Measurements from ENCODE around the gene FHOD1. TPM values are rescaled to one million over a fixed set of nuclear protein-coding genes. Genes with fewer than 3 reads are reported as not detected.
A peak's percentile ranks its signal among the peaks of the same experiment; 100 is the strongest.

FHOD1 gene
- total and polyA plus RNA-seq, 10 of the 15 experiments (the other 5 are each of a cell fraction or from before 2014, with no cell fraction given) = 8.9 to 65.7 (median 18.1) TPM

GRCh38 chr16:67185651-67186134, 61.6 kb downstream of the FHOD1 start:
- no peak overlapping the region for H2AFZ ChIP-seq (ENCODE audit: control insufficient read depth, low read depth, low read length)
- in situ Hi-C loops (cut with MboI) = no loop called here
- CTCF ChIA-PET = interaction anchor here (0.5 to 2.9 kb wide), 32 partner anchors 9 to 235 kb away, joined by 3 to 34 read pairs (median 4); partner anchors contain the start of genes B3GNT9, CBFB, FBXL8 and NOL3
- no peak overlapping the region for H3K4me2 ChIP-seq (ENCODE audit: control insufficient read depth, insufficient read depth)
- POLR2A ChIA-PET = interaction anchor here (1.0 to 1.2 kb wide), 3 partner anchors 25 to 172 kb away, joined by 3 to 6 read pairs (median 3); partner anchors contain the start of genes FBXL8, TMEM208 and TRADD
- H3K79me2 ChIP-seq (ENCODE audit: control insufficient read depth, insufficient read depth, low read length) = peaks cover 5% of the 10 kb centered on the region
- H4K20me1 ChIP-seq (ENCODE audit: control insufficient read depth, insufficient read depth) = no peaks in the 10 kb centered on the region
- no TSS peak for BruUV-seq (replicated peaks)
- no peak overlapping the region for H3K27ac ChIP-seq (ENCODE audit: control insufficient read depth, insufficient read depth)
- FAIRE-seq = no peak
- no peaks in the 10 kb centered on the region for H3K36me3 ChIP-seq (ENCODE audit: control insufficient read depth in 2 of 2, insufficient read depth in 2 of 2, low read length in 1 of 2)
- no peaks in the 10 kb centered on the region for H3K9me3 ChIP-seq (replicated peaks; ENCODE audit: control insufficient read depth, insufficient read depth, low read length)
- H3K4me1 ChIP-seq (ENCODE audit: control insufficient read depth, insufficient read depth, low read length) = peaks cover 4% of the 10 kb centered on the region
- DNase-seq (ENCODE audit: low read depth, low spot score) = no peak
- SMC1A ChIA-PET (ENCODE audit: uncharacterized antibody, unreplicated experiment) = interaction anchor here (0.9 to 1.7 kb wide), 6 partner anchors 11 to 211 kb away, joined by 3 to 9 read pairs (median 6); no protein-coding TSS in a partner anchor
- H3K27me3 ChIP-seq (replicated peaks in 1 of 2; ENCODE audit: control insufficient read depth in 2 of 2, insufficient read depth in 2 of 2, low read length in 1 of 2) = peaks cover 0 to 3% of the 10 kb centered on the region in 2 experiments; a peak in 2 of 4 replicates
- intact Hi-C loops (cut with micrococcal nuclease; ENCODE audit: unreplicated experiment) = loop anchor here (1.0 to 2.0 kb wide), 4 partner anchors 61 to 231 kb away; partner anchors contain the start of gene FHOD1
- TF ChIP-seq ZBED1 (IDR thresholded peaks at IDR 0.05; ENCODE audit: borderline replicate concordance) (no peak), MLLT1 (IDR thresholded peaks at IDR 0.05) (0 out of 2 replicates have a peak, but pooled peaks have one; percentile 5)
- WGBS (ENCODE audit: insufficient coverage, insufficient replicate concordance, low lambda C conversion rate, missing lambda C conversion rate) = under 1% methylated on average over 12 of the region's 12 CpGs
- RAD21 ChIA-PET (ENCODE audit: unreplicated experiment) = interaction anchor here (0.6 to 2.3 kb wide), 11 partner anchors 11 to 252 kb away, joined by 3 to 9 read pairs (median 3); partner anchors contain the start of genes FBXL8, NOL3 and TRADD
- H3K4me3 ChIP-seq = no peak overlapping the region
- no peak overlapping the region for H3K9ac ChIP-seq (ENCODE audit: control insufficient read depth, insufficient read depth, low read length)
- ATAC-seq = no peak

Measured in GM12878 (cell line).